HepG2 (cell line): ENCODE results near the gene EHBP1. TPM values are rescaled to one million over a fixed set of nuclear protein-coding genes. Genes with fewer than 3 reads are reported as not detected.

Experiments
- AGO2 ChIP-seq: fragments of 200-400 bp; formaldehyde crosslinking; optimal IDR thresholded peaks from 2 replicates; pipeline ENCODE3; 2017; ENCODE audit warnings: mild to moderate bottlenecking, low read depth, low read length, moderate library complexity
- KAT7 ChIP-seq: IDR thresholded peaks from 2 replicates; pipeline ENCODE4 v1.6.1; 2018; ENCODE audit warnings: borderline replicate concordance, missing compliant biosample characterization
- KDM5B ChIP-seq: sonication (generic); formaldehyde crosslinking; IDR thresholded peaks from 2 replicates; pipeline ENCODE4 v1.4.0; 2020; ENCODE audit warnings: missing genetic modification reagents, mild to moderate bottlenecking, borderline replicate concordance
- KLF16 ChIP-seq, 2 experiments: sonication (generic) in 1 of 2; formaldehyde crosslinking in 1 of 2; IDR thresholded peaks; 2 replicates each; pipeline versions ENCODE4 v1.6.1 to v1.8.0; 2016 to 2023; ENCODE audit warnings: missing genetic modification reagents in 2 of 2, missing compliant biosample characterization in 1 of 2
- MIXL1 ChIP-seq: IDR thresholded peaks from 2 replicates; pipeline ENCODE4 v1.6.1; 2016
- RXRB ChIP-seq: IDR thresholded peaks from 2 replicates; pipeline ENCODE4 v1.6.1; 2016; ENCODE audit warnings: borderline replicate concordance, missing genetic modification reagents, missing compliant biosample characterization
- XBP1 ChIP-seq: sonication (generic); formaldehyde crosslinking; IDR thresholded peaks from 2 replicates; pipeline ENCODE4 v1.5.0; 2020; ENCODE audit warnings: missing genetic modification reagents
- XRCC5 ChIP-seq: fragments of 200-400 bp; formaldehyde crosslinking; optimal IDR thresholded peaks from 2 replicates; pipeline ENCODE3; 2017; ENCODE audit warnings: mild to moderate bottlenecking, low read length
- ZNF121 ChIP-seq: sonication (generic); formaldehyde crosslinking; IDR thresholded peaks from 2 replicates; pipeline ENCODE4 v1.5.0; 2020; ENCODE audit warnings: mild to moderate bottlenecking, missing genetic modification reagents
- ZNF136 ChIP-seq: sonication (generic); formaldehyde crosslinking; IDR thresholded peaks from 2 replicates; pipeline ENCODE4 v1.8.1; 2022; ENCODE audit warnings: low read depth, mild to moderate bottlenecking, moderate library complexity, missing genetic modification reagents
- ZNF3 ChIP-seq: IDR thresholded peaks from 2 replicates; pipeline ENCODE4 v1.7.0; 2017; ENCODE audit warnings: inconsistent platforms
- ZNF510 ChIP-seq: sonication (generic); formaldehyde crosslinking; IDR thresholded peaks from 2 replicates; pipeline ENCODE4 v1.4.0; 2020; ENCODE audit warnings: low read depth, mild to moderate bottlenecking, missing genetic modification reagents
- ZNF572 ChIP-seq: sonication (generic); formaldehyde crosslinking; IDR thresholded peaks from 2 replicates; pipeline ENCODE4 v1.5.1; 2020; ENCODE audit warnings: mild to moderate bottlenecking, missing genetic modification reagents
- polyA plus RNA-seq, 8 experiments: library from polyadenylated mRNA; depleted of rRNA in 3 of 8; stranded (reverse) in 7 of 8; unstranded in 1 of 8; fragments of >200 nt; fragmentation: Illumina TruSeq in 4 of 8; extraction: Trizol in 4 of 8; gene quantifications; 2 replicates each; pipeline versions ENCODE4 v1.2.1 to v1.2.3, GENCODE V29; 2011 to 2016; ENCODE audit warnings: low read depth in 4 of 8, missing spikeins in 1 of 8, mixed read lengths in 1 of 8; ENCODE audit not compliant: insufficient read depth in 1 of 8
- total RNA-seq, 5 experiments: library from RNA; depleted of rRNA; stranded (reverse); fragments of >200 nt; fragmentation: Illumina TruSeq; extraction: Trizol; gene quantifications; 2 replicates each; pipeline ENCODE4 v1.2.3, GENCODE V29; 2016; ENCODE audit warnings: low read depth in 1 of 5
- TF ChIP-seq, protein P1 (sequence below): sonication (generic); formaldehyde crosslinking; IDR thresholded peaks from 2 replicates; pipeline ENCODE4 v1.8.0; 2022; ENCODE audit warnings: mild to moderate bottlenecking, missing genetic modification reagents; ENCODE audit not compliant: insufficient replicate concordance
- TF ChIP-seq, protein P2 (sequence below): sonication (generic); formaldehyde crosslinking; IDR thresholded peaks from 2 replicates; pipeline ENCODE4 v1.4.0; 2020; ENCODE audit warnings: missing genetic modification reagents
- TF ChIP-seq, protein P3 (sequence below): sonication (generic); formaldehyde crosslinking; IDR thresholded peaks from 2 replicates; pipeline ENCODE4 v1.4.0; 2020; ENCODE audit warnings: missing genetic modification reagents, mild to moderate bottlenecking, borderline replicate concordance
- TF ChIP-seq, protein P4 (sequence below): IDR thresholded peaks from 2 replicates; pipeline ENCODE4 v1.6.1; 2016; ENCODE audit warnings: missing compliant biosample characterization, missing genetic modification reagents, borderline replicate concordance

Gene EHBP1
- total and polyA plus RNA-seq, 2 of the 13 experiments (the other 11 are each of a cell fraction or from before 2014, with no cell fraction given): 93.5 to 146 TPM

DNA sequence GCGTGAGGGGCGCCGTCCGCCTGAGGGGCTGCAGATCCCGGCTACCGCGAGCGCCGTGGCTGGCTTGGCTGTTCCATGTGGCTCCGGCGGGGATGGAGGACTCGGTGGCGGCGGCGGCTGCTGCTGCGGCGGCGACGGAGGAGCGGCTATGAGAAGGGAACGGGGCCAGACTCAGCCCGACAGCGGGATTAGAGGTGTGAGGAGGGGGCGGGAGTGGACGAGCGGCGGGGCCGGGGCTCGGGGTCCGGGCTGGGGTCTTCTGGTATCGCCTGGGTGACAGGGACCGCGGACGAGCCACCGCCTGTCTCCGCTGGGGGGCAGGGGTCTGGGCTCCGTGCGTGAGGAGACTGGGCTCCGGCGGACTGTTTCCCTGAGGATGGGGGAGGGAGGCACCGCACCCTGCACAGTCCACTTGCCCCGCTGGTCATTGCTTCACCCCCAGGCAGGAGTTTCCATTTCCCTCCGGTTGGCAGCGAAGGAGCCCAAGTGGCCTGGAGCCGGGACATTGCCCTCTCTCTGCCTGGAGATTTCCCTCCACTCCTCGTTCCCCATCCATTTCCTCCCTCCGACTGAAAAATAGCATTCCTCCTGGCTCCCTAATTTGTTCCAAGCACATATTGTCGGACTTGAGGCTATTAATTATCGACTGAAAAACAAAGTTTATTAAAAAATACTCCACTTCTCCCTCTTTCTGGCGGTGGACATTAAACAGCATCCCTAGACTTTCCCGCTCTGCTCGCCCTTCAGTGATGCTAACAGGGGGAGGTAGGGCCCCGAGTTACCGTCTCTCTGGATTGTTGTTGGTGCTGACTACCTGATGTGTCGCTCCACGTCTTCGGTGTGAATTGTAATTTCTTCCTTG lies 577 bp downstream of the EHBP1 start (continued):
- TF ChIP-seq ZNF121 (CRISPR knock-in tag) (0 out of 2 replicates have a peak, but pooled peaks have one; percentile 17), AGO2 (peak; percentile 91), KLF16 (CRISPR knock-in tag; IDR thresholded peaks at IDR 0.05) (0 out of 4 replicates have a peak, but pooled peaks of 1 of the 2 experiments have one; percentile 61), XBP1 (CRISPR knock-in tag) (no peak), ZNF3 (CRISPR knock-in tag) (no peak), XRCC5 (peak; percentile 32), ZNF510 (CRISPR knock-in tag) (no peak), RXRB (peak; percentile 39; the same call in 1 of the 2 replicates), MIXL1 (CRISPR knock-in tag) (0 out of 2 replicates have a peak, but pooled peaks have one; percentile 1), ZNF136 (no peak), ZNF572 (0 out of 2 replicates have a peak, but pooled peaks have one; percentile 38), KAT7 (peak; percentile 93), KDM5B (CRISPR knock-in tag) (peak; percentile 53; the same call in 1 of the 2 replicates)
- TF ChIP-seq, protein P1, sequence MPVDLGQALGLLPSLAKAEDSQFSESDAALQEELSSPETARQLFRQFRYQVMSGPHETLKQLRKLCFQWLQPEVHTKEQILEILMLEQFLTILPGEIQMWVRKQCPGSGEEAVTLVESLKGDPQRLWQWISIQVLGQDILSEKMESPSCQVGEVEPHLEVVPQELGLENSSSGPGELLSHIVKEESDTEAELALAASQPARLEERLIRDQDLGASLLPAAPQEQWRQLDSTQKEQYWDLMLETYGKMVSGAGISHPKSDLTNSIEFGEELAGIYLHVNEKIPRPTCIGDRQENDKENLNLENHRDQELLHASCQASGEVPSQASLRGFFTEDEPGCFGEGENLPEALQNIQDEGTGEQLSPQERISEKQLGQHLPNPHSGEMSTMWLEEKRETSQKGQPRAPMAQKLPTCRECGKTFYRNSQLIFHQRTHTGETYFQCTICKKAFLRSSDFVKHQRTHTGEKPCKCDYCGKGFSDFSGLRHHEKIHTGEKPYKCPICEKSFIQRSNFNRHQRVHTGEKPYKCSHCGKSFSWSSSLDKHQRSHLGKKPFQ (CRISPR knock-in tag): peak; percentile 25
- TF ChIP-seq, protein P2, sequence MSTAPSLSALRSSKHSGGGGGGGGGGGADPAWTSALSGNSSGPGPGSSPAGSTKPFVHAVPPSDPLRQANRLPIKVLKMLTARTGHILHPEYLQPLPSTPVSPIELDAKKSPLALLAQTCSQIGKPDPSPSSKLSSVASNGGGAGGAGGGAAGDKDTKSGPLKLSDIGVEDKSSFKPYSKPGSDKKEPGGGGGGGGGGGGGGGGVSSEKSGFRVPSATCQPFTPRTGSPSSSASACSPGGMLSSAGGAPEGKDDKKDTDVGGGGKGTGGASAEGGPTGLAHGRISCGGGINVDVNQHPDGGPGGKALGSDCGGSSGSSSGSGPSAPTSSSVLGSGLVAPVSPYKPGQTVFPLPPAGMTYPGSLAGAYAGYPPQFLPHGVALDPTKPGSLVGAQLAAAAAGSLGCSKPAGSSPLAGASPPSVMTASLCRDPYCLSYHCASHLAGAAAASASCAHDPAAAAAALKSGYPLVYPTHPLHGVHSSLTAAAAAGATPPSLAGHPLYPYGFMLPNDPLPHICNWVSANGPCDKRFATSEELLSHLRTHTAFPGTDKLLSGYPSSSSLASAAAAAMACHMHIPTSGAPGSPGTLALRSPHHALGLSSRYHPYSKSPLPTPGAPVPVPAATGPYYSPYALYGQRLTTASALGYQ: no peak; the same call in 1 of the 2 replicates
- TF ChIP-seq, protein P3, sequence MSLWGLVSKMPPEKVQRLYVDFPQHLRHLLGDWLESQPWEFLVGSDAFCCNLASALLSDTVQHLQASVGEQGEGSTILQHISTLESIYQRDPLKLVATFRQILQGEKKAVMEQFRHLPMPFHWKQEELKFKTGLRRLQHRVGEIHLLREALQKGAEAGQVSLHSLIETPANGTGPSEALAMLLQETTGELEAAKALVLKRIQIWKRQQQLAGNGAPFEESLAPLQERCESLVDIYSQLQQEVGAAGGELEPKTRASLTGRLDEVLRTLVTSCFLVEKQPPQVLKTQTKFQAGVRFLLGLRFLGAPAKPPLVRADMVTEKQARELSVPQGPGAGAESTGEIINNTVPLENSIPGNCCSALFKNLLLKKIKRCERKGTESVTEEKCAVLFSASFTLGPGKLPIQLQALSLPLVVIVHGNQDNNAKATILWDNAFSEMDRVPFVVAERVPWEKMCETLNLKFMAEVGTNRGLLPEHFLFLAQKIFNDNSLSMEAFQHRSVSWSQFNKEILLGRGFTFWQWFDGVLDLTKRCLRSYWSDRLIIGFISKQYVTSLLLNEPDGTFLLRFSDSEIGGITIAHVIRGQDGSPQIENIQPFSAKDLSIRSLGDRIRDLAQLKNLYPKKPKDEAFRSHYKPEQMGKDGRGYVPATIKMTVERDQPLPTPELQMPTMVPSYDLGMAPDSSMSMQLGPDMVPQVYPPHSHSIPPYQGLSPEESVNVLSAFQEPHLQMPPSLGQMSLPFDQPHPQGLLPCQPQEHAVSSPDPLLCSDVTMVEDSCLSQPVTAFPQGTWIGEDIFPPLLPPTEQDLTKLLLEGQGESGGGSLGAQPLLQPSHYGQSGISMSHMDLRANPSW (CRISPR knock-in tag): no peak
- TF ChIP-seq, protein P4, sequence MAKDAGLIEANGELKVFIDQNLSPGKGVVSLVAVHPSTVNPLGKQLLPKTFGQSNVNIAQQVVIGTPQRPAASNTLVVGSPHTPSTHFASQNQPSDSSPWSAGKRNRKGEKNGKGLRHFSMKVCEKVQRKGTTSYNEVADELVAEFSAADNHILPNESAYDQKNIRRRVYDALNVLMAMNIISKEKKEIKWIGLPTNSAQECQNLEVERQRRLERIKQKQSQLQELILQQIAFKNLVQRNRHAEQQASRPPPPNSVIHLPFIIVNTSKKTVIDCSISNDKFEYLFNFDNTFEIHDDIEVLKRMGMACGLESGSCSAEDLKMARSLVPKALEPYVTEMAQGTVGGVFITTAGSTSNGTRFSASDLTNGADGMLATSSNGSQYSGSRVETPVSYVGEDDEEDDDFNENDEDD (CRISPR knock-in tag): no peak
